MCF 10A (cell line): Measurements from ENCODE around the gene ACOT7. TPM values are rescaled to one million over a fixed set of nuclear protein-coding genes. Genes with fewer than 3 reads are reported as not detected.
"Not testable (repeated sequence)": the region's sequence is repeated elsewhere in the genome, so short reads cannot be mapped to it uniquely, and the experiment has no call there.

Experiments
- BruUV-seq: library from RNA; stranded (reverse); fragments of 400-500 nt; replicated peaks from 2 replicates; lab custom pipeline; 2021; lab: Mats Ljungman, UMichigan
- CTCF ChIA-PET: fragments of 300-600 bp; sonication (Branson Sonifier 250); formaldehyde crosslinking; extraction: SDS; loops from one replicate; lab custom pipeline; 2021; ENCODE audit warnings: antibody characterized with exemption, inconsistent platforms; lab: Yijun Ruan, JAX
- POLR2A ChIA-PET: fragments of 300-600, 350-650 bp; sonication (Branson Sonifier 250); formaldehyde crosslinking; extraction: SDS; loops from one replicate; lab custom pipeline; 2020; ENCODE audit warnings: antibody characterized with exemption, inconsistent platforms; lab: Yijun Ruan, JAX
- DNase-seq: peaks from one replicate; pipeline ENCODE4 v3.0.0-alpha.2; 2018; ENCODE audit not compliant: unreplicated experiment
- H3K27ac Mint-ChIP-seq: one replicate; pipeline ENCODE4 v1.8.0; 2022; ENCODE audit warnings: mild to moderate bottlenecking, low read depth, mixed read lengths; ENCODE audit not compliant: unreplicated experiment
- H3K27me3 Mint-ChIP-seq: one replicate; pipeline ENCODE4 v1.8.0; 2022; ENCODE audit warnings: mixed read lengths; ENCODE audit not compliant: insufficient read depth, unreplicated experiment
- H3K36me3 Mint-ChIP-seq: one replicate; pipeline ENCODE4 v1.8.0; 2022; ENCODE audit warnings: mild to moderate bottlenecking, moderate library complexity, mixed read lengths; ENCODE audit not compliant: insufficient read depth, unreplicated experiment
- H3K4me1 Mint-ChIP-seq: one replicate; pipeline ENCODE4 v1.8.0; 2022; ENCODE audit warnings: mixed read lengths; ENCODE audit not compliant: insufficient read depth, unreplicated experiment
- H3K4me3 Mint-ChIP-seq: one replicate; pipeline ENCODE4 v1.8.0; 2022; ENCODE audit warnings: mild to moderate bottlenecking, moderate library complexity, mixed read lengths; ENCODE audit not compliant: unreplicated experiment
- H3K9me3 Mint-ChIP-seq: one replicate; pipeline ENCODE4 v1.8.0; 2022; ENCODE audit warnings: mixed read lengths; ENCODE audit not compliant: unreplicated experiment
- CTCF ChIP-seq: fragments of 200-600 bp; IDR thresholded peaks from one replicate; pipeline ENCODE4 v1.8.0; 2022; ENCODE audit warnings: antibody characterized with exemption, mild to moderate bottlenecking; ENCODE audit not compliant: unreplicated experiment
- intact Hi-C: fragments of 100-400 bp; cut with micrococcal nuclease; formaldehyde crosslinking; loops from 2 replicates; pipeline ENCODE4 v1.14.1; 2022
- total RNA-seq: library from RNA; stranded (reverse); gene quantifications from 2 replicates; pipeline ENCODE4 v1.2.3, GENCODE V29; 2022

The ACOT7 gene
- total RNA-seq, 1 experiment from 2014 or later: 117 TPM

DNA sequence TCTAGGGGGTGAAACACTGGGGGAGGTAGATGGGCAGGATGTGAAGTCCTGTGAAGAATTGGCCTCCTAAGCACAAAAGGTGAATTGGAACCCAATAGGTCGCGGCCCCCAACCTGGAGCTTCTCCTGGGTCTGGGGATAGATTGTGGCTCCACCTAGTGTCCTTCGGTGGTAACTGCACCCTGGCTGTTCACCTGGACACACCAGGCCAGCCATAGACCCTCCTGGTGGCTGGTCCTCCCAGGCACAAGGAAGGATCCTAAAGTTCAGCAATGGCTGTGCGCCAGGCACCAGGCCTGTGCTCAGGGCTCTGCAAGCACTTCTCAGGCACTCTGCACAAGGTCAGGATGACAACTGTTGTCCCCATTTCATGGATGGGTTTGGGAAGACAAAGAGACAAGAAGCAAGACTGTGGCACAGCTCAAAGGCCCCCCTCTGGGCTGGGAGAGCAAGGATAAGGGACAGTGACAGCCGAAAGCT lies 44.5 kb upstream of the ACOT7 start:
- H3K27me3 Mint-ChIP-seq: no peaks in the 10 kb centered on the region
- ChIA-PET POLR2A (interaction anchor here (0.9 to 2.8 kb wide), 8 partner anchors 10 to 240 kb away, joined by 3 to 21 read pairs (median 6); partner anchors contain the start of gene HES2), CTCF (interaction anchor here (0.6 to 7.2 kb wide), 31 partner anchors 10 to 319 kb away, joined by 3 to 118 read pairs (median 6); partner anchors contain the start of genes HES2 and PLEKHG5)
- H3K36me3 Mint-ChIP-seq: no peaks in the 10 kb centered on the region
- H3K27ac Mint-ChIP-seq: no peak overlapping the region
- H3K9me3 Mint-ChIP-seq: no peaks in the 10 kb centered on the region
- peak; percentile 89 for TF ChIP-seq CTCF
- no peak overlapping the region for H3K4me3 Mint-ChIP-seq
- no TSS peak for BruUV-seq
- intact Hi-C loops: loop anchor here (1.0 to 2.0 kb wide), 3 partner anchors 15 to 191 kb away; no protein-coding TSS in a partner anchor
- peaks cover 13% of the 10 kb centered on the region for H3K4me1 Mint-ChIP-seq
- peak; percentile 77 for DNase-seq

DNA sequence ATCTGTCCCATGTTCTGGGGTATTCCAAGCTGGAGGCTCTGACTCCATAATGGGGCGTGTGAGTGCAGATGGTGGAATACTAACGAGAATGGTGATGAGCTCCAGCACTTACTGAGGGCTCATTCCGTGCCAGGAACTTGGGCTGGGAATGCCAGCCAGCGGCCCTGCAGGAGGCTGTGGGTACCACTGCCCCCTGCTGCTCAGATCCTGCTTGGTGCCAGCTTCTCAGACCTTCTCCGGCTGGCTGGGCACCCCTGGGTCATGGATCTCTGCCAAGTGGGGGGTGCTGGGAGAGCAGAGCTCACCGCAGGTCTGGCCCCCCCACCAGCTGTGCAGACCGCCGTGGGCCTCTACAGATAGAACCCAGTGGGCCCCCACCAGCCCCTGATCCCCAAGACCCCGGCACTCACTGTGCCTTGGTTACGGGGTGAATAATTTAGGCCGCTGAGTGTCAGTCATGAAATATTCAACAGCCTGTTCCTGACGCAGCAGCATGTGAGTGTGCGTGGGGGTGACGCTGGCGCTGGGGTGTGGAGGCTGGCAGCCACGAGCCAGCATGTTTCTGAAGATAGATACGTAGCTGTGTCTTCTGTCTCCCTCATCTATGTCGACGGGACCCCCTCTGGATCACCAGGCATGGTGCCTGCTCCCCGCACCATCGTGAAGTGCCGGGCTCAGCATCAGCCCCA lies 43.6 kb upstream of the ACOT7 start:
- H3K36me3 Mint-ChIP-seq, H3K27ac Mint-ChIP-seq, H3K4me3 Mint-ChIP-seq, H3K9me3 Mint-ChIP-seq, H3K27me3 Mint-ChIP-seq, BruUV-seq, intact Hi-C loops: not testable (repeated sequence)
- peak; percentile 79 for DNase-seq
- CTCF ChIA-PET: interaction anchor here (0.5 to 7.2 kb wide), 29 partner anchors 9 to 320 kb away, joined by 3 to 118 read pairs (median 5); partner anchors contain the start of genes HES2 and PLEKHG5
- peaks cover 13% of the 10 kb centered on the region for H3K4me1 Mint-ChIP-seq
- POLR2A ChIA-PET: interaction anchor here (0.6 to 2.8 kb wide), 7 partner anchors 9 to 239 kb away, joined by 3 to 21 read pairs (median 6); no protein-coding TSS in a partner anchor
- peak; percentile 53 for TF ChIP-seq CTCF

DNA sequence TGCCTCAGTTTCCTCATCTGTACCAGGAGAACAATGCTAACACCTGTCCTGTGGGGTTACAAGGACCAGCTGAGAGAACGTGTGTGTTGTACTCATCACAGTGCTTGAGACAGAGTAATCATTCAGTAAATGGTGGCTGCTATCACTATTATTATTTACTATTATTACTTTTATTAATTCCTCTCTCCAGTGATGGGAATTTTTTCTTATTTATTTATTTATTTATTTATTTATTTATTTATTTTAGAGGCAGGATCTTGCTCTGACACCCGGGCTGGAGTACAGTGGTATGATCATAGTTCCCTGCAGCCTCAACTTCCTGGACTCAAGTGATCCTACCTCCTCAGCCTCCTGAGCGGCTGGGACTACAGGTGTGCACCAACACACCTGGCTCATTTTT lies 42.7 kb upstream of the ACOT7 start:
- POLR2A ChIA-PET, H3K27me3 Mint-ChIP-seq, H3K4me3 Mint-ChIP-seq, DNase-seq, H3K9me3 Mint-ChIP-seq, H3K27ac Mint-ChIP-seq, intact Hi-C loops, H3K36me3 Mint-ChIP-seq, BruUV-seq: not testable (repeated sequence)
- H3K4me1 Mint-ChIP-seq: peaks cover 13% of the 10 kb centered on the region
- CTCF ChIA-PET: interaction anchor here (0.7 to 7.2 kb wide), 8 partner anchors 9 to 74 kb away, joined by 3 to 118 read pairs (median 22); partner anchors contain the start of gene HES2

- H3K27ac Mint-ChIP-seq: no peak overlapping the region
- ChIA-PET POLR2A (no interaction called here), CTCF (interaction anchor here (7.2 kb wide), 1 partner anchor 14 kb away, joined by 118 read pairs; the partner anchor contains the start of gene HES2)
- no peak overlapping the region for H3K4me3 Mint-ChIP-seq
- no peaks in the 10 kb centered on the region for H3K27me3 Mint-ChIP-seq
- no peaks in the 10 kb centered on the region for H3K36me3 Mint-ChIP-seq
- peaks cover 13% of the 10 kb centered on the region for H3K4me1 Mint-ChIP-seq
- H3K9me3 Mint-ChIP-seq: no peaks in the 10 kb centered on the region
- DNase-seq: no peak
- intact Hi-C loops: no loop called here
- no peak for TF ChIP-seq CTCF
- no TSS peak for BruUV-seq
Measured at GRCh38 chr1:6435547-6435946, 42.0 kb upstream of the ACOT7 start.
